ENCODE measurements around the gene TSPAN5. TPM values are rescaled to one million over a fixed set of nuclear protein-coding genes. Genes with fewer than 3 reads are reported as not detected.

The TSPAN5 gene
- total RNA-seq, 2 donors from 2014 or later, result 7.4 to 11.8 TPM

DNA sequence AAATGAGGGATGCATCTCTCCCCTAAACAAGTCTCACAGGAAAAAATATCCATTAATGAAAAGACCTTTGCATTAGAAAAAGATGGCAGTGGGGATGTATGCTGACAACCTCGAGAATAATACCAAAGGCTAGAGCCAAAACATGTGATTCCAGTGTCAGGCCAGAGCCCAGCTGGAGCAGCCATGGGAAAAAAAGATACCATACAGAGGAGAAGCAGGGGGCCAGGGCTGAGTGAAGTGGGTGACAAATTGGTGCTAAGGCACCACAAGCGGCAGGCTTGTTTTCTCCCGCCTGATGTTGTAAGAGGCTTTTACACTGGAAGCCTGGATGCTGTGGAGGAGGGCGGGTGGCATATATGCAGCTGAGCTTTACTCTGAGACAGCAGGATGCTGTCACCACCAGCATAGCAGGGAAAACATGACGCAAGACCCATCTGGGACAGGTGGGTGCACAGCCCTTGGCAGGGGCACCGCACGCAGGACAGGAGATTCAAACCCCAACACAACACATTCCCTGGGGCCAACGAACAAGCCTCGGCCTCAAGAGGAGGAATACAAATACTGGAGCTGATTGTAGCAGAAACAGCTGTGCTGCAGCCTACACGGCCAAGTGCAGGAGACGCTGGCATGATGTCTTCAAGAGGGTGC is 91.9 kb downstream of the TSPAN5 start:
- H3K27ac ChIP-seq (ENCODE audit: low read depth, low read length), result peak overlapping the region; percentile 69
- Mint-ChIP-seq H3K36me3 (ENCODE audit: low read depth) (no peaks in the 10 kb centered on the region), H3K27ac (peak overlapping the region; percentile 18), H3K4me1 (peaks cover 22% of the 10 kb centered on the region), H3K4me3 (no peak overlapping the region), H3K27me3 (ENCODE audit: insufficient read depth) (no peaks in the 10 kb centered on the region), H3K9me3 (peaks cover under 1% of the 10 kb centered on the region)
- H3K4me3 ChIP-seq (ENCODE audit: low read length), result no peak overlapping the region
- no peaks in the 10 kb centered on the region for H3K36me3 ChIP-seq (ENCODE audit: control insufficient read depth, insufficient read depth, low read length)
- no peaks in the 10 kb centered on the region for H3K27me3 ChIP-seq (ENCODE audit: control insufficient read depth, insufficient read depth, low read length, poor library complexity, severe bottlenecking)
- WGBS, 2 experiments (ENCODE audit: insufficient coverage in 1 of 2, insufficient read length in 1 of 2), result 70 to 77% methylated on average over 8 to 11 of the region's 11 CpGs
- DNase-seq, result peak; percentile 94
- no peaks in the 10 kb centered on the region for H3K9me3 ChIP-seq (ENCODE audit: control insufficient read depth, low read length)
- no peak overlapping the region for H3K9ac ChIP-seq (ENCODE audit: extremely low read depth, low read length, poor library complexity, severe bottlenecking)
- TF ChIP-seq, protein P1, sequence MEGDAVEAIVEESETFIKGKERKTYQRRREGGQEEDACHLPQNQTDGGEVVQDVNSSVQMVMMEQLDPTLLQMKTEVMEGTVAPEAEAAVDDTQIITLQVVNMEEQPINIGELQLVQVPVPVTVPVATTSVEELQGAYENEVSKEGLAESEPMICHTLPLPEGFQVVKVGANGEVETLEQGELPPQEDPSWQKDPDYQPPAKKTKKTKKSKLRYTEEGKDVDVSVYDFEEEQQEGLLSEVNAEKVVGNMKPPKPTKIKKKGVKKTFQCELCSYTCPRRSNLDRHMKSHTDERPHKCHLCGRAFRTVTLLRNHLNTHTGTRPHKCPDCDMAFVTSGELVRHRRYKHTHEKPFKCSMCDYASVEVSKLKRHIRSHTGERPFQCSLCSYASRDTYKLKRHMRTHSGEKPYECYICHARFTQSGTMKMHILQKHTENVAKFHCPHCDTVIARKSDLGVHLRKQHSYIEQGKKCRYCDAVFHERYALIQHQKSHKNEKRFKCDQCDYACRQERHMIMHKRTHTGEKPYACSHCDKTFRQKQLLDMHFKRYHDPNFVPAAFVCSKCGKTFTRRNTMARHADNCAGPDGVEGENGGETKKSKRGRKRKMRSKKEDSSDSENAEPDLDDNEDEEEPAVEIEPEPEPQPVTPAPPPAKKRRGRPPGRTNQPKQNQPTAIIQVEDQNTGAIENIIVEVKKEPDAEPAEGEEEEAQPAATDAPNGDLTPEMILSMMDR (conservative IDR thresholded peaks at IDR 0.05), result no peak
- peaks cover 5% of the 10 kb centered on the region for H3K4me1 ChIP-seq (ENCODE audit: control insufficient read depth, insufficient read depth, low read length)

DNA sequence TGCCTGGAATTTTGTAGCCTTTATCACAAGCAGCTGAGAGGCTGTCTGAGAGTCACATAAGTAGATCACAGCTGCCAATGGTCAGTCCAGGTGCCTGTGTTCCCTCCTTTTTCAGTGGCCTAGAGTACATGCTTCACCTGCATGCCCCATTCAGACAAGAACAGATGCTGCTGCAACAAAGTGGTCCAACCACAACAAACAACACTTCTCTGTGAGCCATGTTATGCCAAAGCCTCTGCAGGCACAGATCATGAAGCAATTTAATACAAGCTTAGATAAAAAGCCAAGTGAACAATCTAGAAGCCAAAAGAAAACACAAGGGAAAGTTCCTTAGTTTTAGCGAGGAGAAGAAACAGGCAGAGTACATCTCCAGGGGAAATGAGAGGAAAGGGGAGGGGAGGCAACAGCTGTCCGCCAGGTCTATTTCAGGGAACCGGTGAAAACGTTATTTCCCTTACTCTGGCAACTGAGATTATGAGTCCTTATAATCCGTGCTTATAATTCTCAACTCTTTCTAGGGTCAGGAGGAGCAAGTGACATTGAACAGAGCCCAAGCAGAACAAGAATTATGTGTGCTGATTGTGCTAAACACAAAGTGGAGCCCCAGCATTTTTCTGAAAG is 92.6 kb downstream of the TSPAN5 start:
- H3K27ac ChIP-seq (ENCODE audit: low read depth, low read length), result peak overlapping the region; percentile 69
- no peak for DNase-seq
- no peaks in the 10 kb centered on the region for H3K36me3 Mint-ChIP-seq (ENCODE audit: low read depth)
- H3K9me3 Mint-ChIP-seq, result peaks cover 3% of the 10 kb centered on the region
- H3K36me3 ChIP-seq (ENCODE audit: control insufficient read depth, insufficient read depth, low read length), result no peaks in the 10 kb centered on the region
- H3K4me3 ChIP-seq (ENCODE audit: low read length), result no peak overlapping the region
- TF ChIP-seq, protein P1 (conservative IDR thresholded peaks at IDR 0.05), result no peak
- no peaks in the 10 kb centered on the region for H3K9me3 ChIP-seq (ENCODE audit: control insufficient read depth, low read length)
- no peaks in the 10 kb centered on the region for H3K27me3 ChIP-seq (ENCODE audit: control insufficient read depth, insufficient read depth, low read length, poor library complexity, severe bottlenecking)
- H3K4me1 ChIP-seq (ENCODE audit: control insufficient read depth, insufficient read depth, low read length), result peaks cover 5% of the 10 kb centered on the region
- 59 to 74% methylated on average over 5 of the region's 5 CpGs for WGBS, 2 experiments (ENCODE audit: insufficient coverage in 1 of 2, insufficient read length in 1 of 2)
- H3K4me1 Mint-ChIP-seq, result peaks cover 22% of the 10 kb centered on the region
- no peak overlapping the region for H3K4me3 Mint-ChIP-seq
- peak overlapping the region; percentile 14 for H3K27ac Mint-ChIP-seq
- no peak overlapping the region for H3K9ac ChIP-seq (ENCODE audit: extremely low read depth, low read length, poor library complexity, severe bottlenecking)
- no peaks in the 10 kb centered on the region for H3K27me3 Mint-ChIP-seq (ENCODE audit: insufficient read depth)

DNA sequence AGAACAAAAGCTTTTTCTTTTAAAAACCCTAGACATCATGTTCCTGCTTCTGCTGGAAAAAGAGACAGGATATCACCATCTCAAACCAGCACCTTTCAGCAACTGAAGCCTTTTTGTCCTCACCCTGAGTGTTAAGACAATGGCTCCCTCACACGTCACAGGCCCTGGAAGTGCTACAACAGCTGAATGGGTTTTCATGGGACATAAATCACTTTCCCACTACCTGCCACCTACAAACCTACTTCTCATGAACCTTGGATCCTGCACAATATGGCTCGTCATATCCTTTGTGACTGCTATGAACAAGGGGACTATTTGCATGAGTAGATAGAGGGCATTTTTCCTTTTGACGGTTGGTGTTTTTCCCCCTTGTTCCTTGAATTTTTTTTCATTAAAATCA is 93.6 kb downstream of the TSPAN5 start:
- Histone ChIP-seq H3K27ac (ENCODE audit: low read depth, low read length) (no peak overlapping the region), H3K9ac (ENCODE audit: extremely low read depth, low read length, poor library complexity, severe bottlenecking) (no peak overlapping the region), H3K9me3 (ENCODE audit: control insufficient read depth, low read length) (no peaks in the 10 kb centered on the region), H3K4me1 (ENCODE audit: control insufficient read depth, insufficient read depth, low read length) (peaks cover 5% of the 10 kb centered on the region), H3K36me3 (ENCODE audit: control insufficient read depth, insufficient read depth, low read length) (no peaks in the 10 kb centered on the region), H3K4me3 (ENCODE audit: low read length) (no peak overlapping the region), H3K27me3 (ENCODE audit: control insufficient read depth, insufficient read depth, low read length, poor library complexity, severe bottlenecking) (no peaks in the 10 kb centered on the region)
- TF ChIP-seq, protein P1 (conservative IDR thresholded peaks at IDR 0.05), result no peak
- Mint-ChIP-seq H3K27ac (no peak overlapping the region), H3K27me3 (ENCODE audit: insufficient read depth) (no peaks in the 10 kb centered on the region), H3K9me3 (peaks cover 3% of the 10 kb centered on the region), H3K4me1 (peaks cover 26% of the 10 kb centered on the region), H3K4me3 (no peak overlapping the region), H3K36me3 (ENCODE audit: low read depth) (no peaks in the 10 kb centered on the region)
- WGBS, 2 experiments (ENCODE audit: insufficient coverage in 1 of 2, insufficient read length in 1 of 2), result 82% methylated on average over 3 of the region's 3 CpGs; no CpG with 5 or more reads in 1 of the 2 experiments
- DNase-seq, result peak; percentile 63

Data from endodermal cell (in vitro differentiated cells).